Breast epithelium (tissue), 3 donors: Measurements from ENCODE around the gene RNASE13.

ENCODE experiments used
- POLR2A ChIP-seq: fragments of 450-650 bp; IDR thresholded peaks from one replicate; pipeline ENCODE4 v1.6.1; 2016; ENCODE audit warnings: antibody characterized with exemption, mild to moderate bottlenecking, moderate library complexity
- TF ChIP-seq, protein P1 (sequence below), 3 donors: fragments of 450-650 bp; IDR thresholded peaks; one replicate each; pipeline ENCODE4 v1.5.1; 2016 to 2017; ENCODE audit warnings: antibody characterized with exemption in 3 of 3, mild to moderate bottlenecking in 3 of 3, moderate library complexity in 3 of 3

DNA sequence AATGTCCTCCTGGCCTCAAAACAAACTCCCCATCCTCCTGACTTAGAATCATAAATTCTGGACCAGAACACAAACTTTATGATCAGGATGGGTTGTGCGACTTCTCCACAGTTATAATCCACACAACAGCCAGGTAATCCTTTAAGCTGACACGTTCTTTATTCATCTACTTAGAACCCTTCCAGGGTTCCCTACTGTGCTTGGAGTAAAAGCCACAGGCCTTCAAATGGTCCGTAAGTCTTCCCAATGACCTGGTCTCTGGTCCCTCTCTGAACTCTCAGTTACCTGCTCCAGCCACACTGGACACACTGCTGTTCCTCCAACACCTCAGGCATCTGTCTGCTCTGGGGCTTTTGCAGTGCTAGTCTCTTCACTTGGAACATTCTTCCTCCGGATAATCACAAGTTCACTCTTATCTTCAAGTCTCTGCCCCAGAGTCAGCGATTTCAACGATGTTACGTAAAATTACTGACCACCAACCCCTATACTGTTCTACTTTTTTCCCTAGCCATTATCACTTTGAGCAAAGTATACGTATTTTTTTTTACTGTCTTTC is 5.8 kb upstream of the RNASE13 start:
- TF ChIP-seq, protein P1, sequence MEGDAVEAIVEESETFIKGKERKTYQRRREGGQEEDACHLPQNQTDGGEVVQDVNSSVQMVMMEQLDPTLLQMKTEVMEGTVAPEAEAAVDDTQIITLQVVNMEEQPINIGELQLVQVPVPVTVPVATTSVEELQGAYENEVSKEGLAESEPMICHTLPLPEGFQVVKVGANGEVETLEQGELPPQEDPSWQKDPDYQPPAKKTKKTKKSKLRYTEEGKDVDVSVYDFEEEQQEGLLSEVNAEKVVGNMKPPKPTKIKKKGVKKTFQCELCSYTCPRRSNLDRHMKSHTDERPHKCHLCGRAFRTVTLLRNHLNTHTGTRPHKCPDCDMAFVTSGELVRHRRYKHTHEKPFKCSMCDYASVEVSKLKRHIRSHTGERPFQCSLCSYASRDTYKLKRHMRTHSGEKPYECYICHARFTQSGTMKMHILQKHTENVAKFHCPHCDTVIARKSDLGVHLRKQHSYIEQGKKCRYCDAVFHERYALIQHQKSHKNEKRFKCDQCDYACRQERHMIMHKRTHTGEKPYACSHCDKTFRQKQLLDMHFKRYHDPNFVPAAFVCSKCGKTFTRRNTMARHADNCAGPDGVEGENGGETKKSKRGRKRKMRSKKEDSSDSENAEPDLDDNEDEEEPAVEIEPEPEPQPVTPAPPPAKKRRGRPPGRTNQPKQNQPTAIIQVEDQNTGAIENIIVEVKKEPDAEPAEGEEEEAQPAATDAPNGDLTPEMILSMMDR (IDR thresholded peaks at IDR 0.05): peak in 1 of 3 donors; percentile 4
- TF ChIP-seq POLR2A: no peak
